Trophoblast cell (in vitro differentiated cells and primary cell): Measurements from ENCODE around the gene KIF25.

Experiments used
- DNase-seq, 2 donors: peaks; one replicate each; pipeline ENCODE4 v3.0.0-alpha.2; 2016
- H2AFZ ChIP-seq: 2 replicates; pipeline ENCODE4 v1.6.1; 2013; ENCODE audit warnings: low read length, moderate library complexity, mild to moderate bottlenecking; ENCODE audit not compliant: insufficient read depth, poor library complexity
- H2AK5ac ChIP-seq: 2 replicates; pipeline ENCODE4 v1.6.1; 2013; ENCODE audit warnings: mild to moderate bottlenecking, low read length
- H2BK120ac ChIP-seq: 2 replicates; pipeline ENCODE4 v1.6.1; 2013; ENCODE audit warnings: low read length, mild to moderate bottlenecking, moderate library complexity; ENCODE audit not compliant: insufficient read depth, poor library complexity
- H2BK12ac ChIP-seq: 2 replicates; pipeline ENCODE4 v1.6.1; 2013; ENCODE audit warnings: mild to moderate bottlenecking, low read length, moderate library complexity
- H2BK5ac ChIP-seq: 2 replicates; pipeline ENCODE4 v1.6.1; 2013; ENCODE audit warnings: low read length, low read depth, moderate library complexity, mild to moderate bottlenecking; ENCODE audit not compliant: poor library complexity
- H3K14ac ChIP-seq: 2 replicates; pipeline ENCODE4 v1.6.1; 2013; ENCODE audit warnings: mild to moderate bottlenecking, low read length
- H3K18ac ChIP-seq: 2 replicates; pipeline ENCODE4 v1.6.1; 2013; ENCODE audit warnings: mild to moderate bottlenecking, low read length
- H3K23ac ChIP-seq: 2 replicates; pipeline ENCODE4 v1.6.1; 2013; ENCODE audit warnings: low read length
- H3K27ac ChIP-seq: 2 replicates; pipeline ENCODE4 v1.5.1; 2013; ENCODE audit warnings: low read depth, mild to moderate bottlenecking, inconsistent platforms, low read length, moderate library complexity
- H3K27me3 ChIP-seq: 2 replicates; pipeline ENCODE4 v1.6.1; 2013; ENCODE audit warnings: inconsistent platforms, mild to moderate bottlenecking, low read length, moderate library complexity; ENCODE audit not compliant: insufficient read depth
- H3K36me3 ChIP-seq, 2 experiments: 1 replicate in 1 of 2; 2 replicates in 1 of 2; pipeline ENCODE4 v1.6.1; 2013; ENCODE audit warnings: low read length in 2 of 2, mild to moderate bottlenecking in 2 of 2, moderate library complexity in 1 of 2; ENCODE audit not compliant: insufficient read depth in 2 of 2, control insufficient read depth in 1 of 2
- H3K4ac ChIP-seq: 2 replicates; pipeline ENCODE4 v1.6.1; 2013; ENCODE audit warnings: low read depth, mild to moderate bottlenecking, low read length, moderate library complexity
- H3K4me1 ChIP-seq, 2 experiments: 1 replicate in 1 of 2; 2 replicates in 1 of 2; pipeline ENCODE4 v1.6.1; 2013; ENCODE audit warnings: low read length in 2 of 2, mild to moderate bottlenecking in 2 of 2, moderate library complexity in 1 of 2; ENCODE audit not compliant: insufficient read depth in 2 of 2, control insufficient read depth in 1 of 2
- H3K4me2 ChIP-seq: 2 replicates; pipeline ENCODE4 v1.6.1; 2013; ENCODE audit warnings: inconsistent platforms, mild to moderate bottlenecking, low read length, moderate library complexity
- H3K4me3 ChIP-seq: 2 replicates; pipeline ENCODE4 v1.5.1; 2013; ENCODE audit warnings: mild to moderate bottlenecking, low read depth, low read length, inconsistent platforms
- H3K79me1 ChIP-seq: one replicate; pipeline ENCODE4 v1.6.1; 2013; ENCODE audit warnings: low read length
- H3K79me2 ChIP-seq: 2 replicates; pipeline ENCODE4 v1.6.1; 2013; ENCODE audit warnings: low read length, mild to moderate bottlenecking; ENCODE audit not compliant: control insufficient read depth, insufficient read depth, poor library complexity
- H3K9ac ChIP-seq: 2 replicates; pipeline ENCODE4 v1.6.1; 2013; ENCODE audit warnings: mild to moderate bottlenecking, low read length
- H3K9me3 ChIP-seq: 2 replicates; pipeline ENCODE4 v1.6.1; 2013; ENCODE audit warnings: low read depth, mild to moderate bottlenecking, control low read depth, inconsistent platforms, low read length; ENCODE audit not compliant: insufficient read depth
- H4K12ac ChIP-seq: 2 replicates; pipeline ENCODE4 v1.6.1; 2013; ENCODE audit warnings: low read depth, mild to moderate bottlenecking, low read length, moderate library complexity
- H4K8ac ChIP-seq: 2 replicates; pipeline ENCODE4 v1.6.1; 2013; ENCODE audit warnings: low read depth, mild to moderate bottlenecking, low read length, moderate library complexity
- H4K91ac ChIP-seq: one replicate; pipeline ENCODE4 v1.6.1; 2013; ENCODE audit warnings: low read depth, mild to moderate bottlenecking, low read length, moderate library complexity
- WGBS: extraction: QIAGEN DNeasy Blood & Tissue Kit; methylation state at CpG from one replicate; pipeline ENCODE4 v1.1.7; 2013; ENCODE audit warnings: missing lambda C conversion rate; ENCODE audit not compliant: insufficient read length, insufficient coverage; ENCODE audit errors: extremely low coverage; 5-methylcytosine and 5-hydroxymethylcytosine counted together

The KIF25 gene

DNA sequence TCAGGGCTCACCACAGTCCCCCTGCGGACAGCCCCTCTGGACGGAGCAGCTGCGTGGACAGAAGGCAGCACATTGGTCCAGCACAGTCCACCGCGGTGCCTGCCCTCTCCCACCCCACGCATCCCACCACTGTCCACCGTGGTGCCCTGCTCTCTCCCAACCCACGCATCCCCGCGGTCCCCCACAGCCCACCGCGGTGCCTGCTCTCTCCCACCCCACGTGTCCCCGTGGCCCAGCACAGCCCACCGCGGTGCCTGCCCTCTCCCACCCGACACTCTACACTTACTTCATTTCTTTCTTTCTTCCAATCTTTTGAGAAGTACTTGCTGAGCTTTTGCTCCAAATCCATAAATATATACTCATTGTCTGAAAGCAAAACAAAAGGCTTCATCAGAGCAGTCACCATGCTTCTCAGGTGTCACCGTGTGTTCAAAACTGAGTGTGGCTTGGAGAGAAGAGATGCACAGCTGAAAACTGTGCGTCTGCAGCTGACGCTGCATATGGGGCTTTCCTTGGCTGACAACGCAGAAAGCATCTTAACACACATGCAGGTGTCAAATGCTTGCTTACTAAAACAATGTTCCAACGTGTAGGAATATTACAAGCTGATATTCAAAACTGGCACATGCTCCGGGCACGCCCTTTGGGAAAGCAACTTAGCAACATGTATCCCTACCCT, 69.7 kb downstream of the KIF25 start:
- Histone ChIP-seq H3K27me3 (no peaks in the 10 kb centered on the region), H3K36me3 (no peaks in the 10 kb centered on the region), H3K9me3 (peaks cover 7% of the 10 kb centered on the region), H3K79me1 (no peaks in the 10 kb centered on the region), H3K23ac (no peak overlapping the region), H4K12ac (no peak overlapping the region), H2BK5ac (no peak overlapping the region), H4K91ac (no peak overlapping the region), H3K9ac (no peak overlapping the region), H3K27ac (no peak overlapping the region), H3K4me1 (no peaks in the 10 kb centered on the region), H2AK5ac (no peak overlapping the region), H3K4me3 (no peak overlapping the region), H3K14ac (no peak overlapping the region), H2AFZ (no peak overlapping the region), H3K79me2 (no peaks in the 10 kb centered on the region), H2BK120ac (no peak overlapping the region), H3K4me2 (no peak overlapping the region), H4K8ac (no peak overlapping the region), H2BK12ac (no peak overlapping the region), H3K4ac (no peak overlapping the region), H3K18ac (no peak overlapping the region)
- DNase-seq: peak in 1 of 2 donors; percentile 4
- no CpG with 5 or more reads among the region's 24 CpGs for WGBS

DNA sequence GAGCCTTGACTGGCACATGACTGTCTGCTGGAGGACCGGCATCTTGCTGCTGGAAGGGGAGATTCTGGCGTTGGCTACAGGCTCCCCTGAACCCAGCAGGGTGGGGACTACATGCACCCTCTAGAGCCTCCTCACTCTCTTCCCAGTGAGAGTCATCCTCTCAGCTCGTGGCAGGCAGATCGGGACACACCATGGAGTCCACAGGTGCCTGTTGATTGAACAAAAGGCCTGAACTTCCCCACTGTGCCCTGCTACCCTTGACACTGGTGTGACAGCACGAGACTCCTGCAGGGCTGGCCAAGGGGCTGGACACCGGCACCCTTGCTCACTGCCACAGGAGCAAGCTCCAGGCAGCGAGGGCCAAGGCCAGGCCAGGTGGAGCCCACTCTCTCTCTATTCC, 73.3 kb downstream of the KIF25 start:
- H3K4me2 ChIP-seq: no peak overlapping the region
- DNase-seq: no peak
- no peak overlapping the region for H3K18ac ChIP-seq
- H3K79me1 ChIP-seq: no peaks in the 10 kb centered on the region
- H3K27ac ChIP-seq: no peak overlapping the region
- no peak overlapping the region for H3K4ac ChIP-seq
- no peak overlapping the region for H3K23ac ChIP-seq
- no peaks in the 10 kb centered on the region for H3K79me2 ChIP-seq
- H2BK5ac ChIP-seq: no peak overlapping the region
- H3K36me3 ChIP-seq: no peaks in the 10 kb centered on the region
- no peak overlapping the region for H3K9ac ChIP-seq
- H4K12ac ChIP-seq: no peak overlapping the region
- H4K91ac ChIP-seq: no peak overlapping the region
- no peak overlapping the region for H2AFZ ChIP-seq
- H4K8ac ChIP-seq: no peak overlapping the region
- H2AK5ac ChIP-seq: no peak overlapping the region
- peaks cover 14% of the 10 kb centered on the region for H3K9me3 ChIP-seq
- no peak overlapping the region for H3K4me3 ChIP-seq
- no peak overlapping the region for H2BK120ac ChIP-seq
- no peaks in the 10 kb centered on the region for H3K4me1 ChIP-seq
- no peaks in the 10 kb centered on the region for H3K27me3 ChIP-seq
- no CpG with 5 or more reads among the region's 7 CpGs for WGBS
- no peak overlapping the region for H2BK12ac ChIP-seq
- H3K14ac ChIP-seq: no peak overlapping the region

GRCh38 chr6:168071620-168072019, 74.1 kb downstream of the KIF25 start:
- no peaks in the 10 kb centered on the region for H3K4me1 ChIP-seq
- DNase-seq: peak in 1 of 2 donors; percentile 24
- H3K9ac ChIP-seq: no peak overlapping the region
- H3K27ac ChIP-seq: no peak overlapping the region
- H3K9me3 ChIP-seq: peaks cover 14% of the 10 kb centered on the region
- H3K4ac ChIP-seq: no peak overlapping the region
- no peaks in the 10 kb centered on the region for H3K36me3 ChIP-seq
- H3K18ac ChIP-seq: no peak overlapping the region
- no peak overlapping the region for H3K4me3 ChIP-seq
- no peak overlapping the region for H2BK120ac ChIP-seq
- no peak overlapping the region for H3K23ac ChIP-seq
- no peak overlapping the region for H3K4me2 ChIP-seq
- WGBS: no CpG with 5 or more reads among the region's 9 CpGs
- no peak overlapping the region for H4K91ac ChIP-seq
- H3K79me1 ChIP-seq: no peaks in the 10 kb centered on the region
- no peak overlapping the region for H3K14ac ChIP-seq
- no peak overlapping the region for H2AK5ac ChIP-seq
- no peaks in the 10 kb centered on the region for H3K27me3 ChIP-seq
- H2AFZ ChIP-seq: no peak overlapping the region
- no peak overlapping the region for H2BK5ac ChIP-seq
- no peak overlapping the region for H4K8ac ChIP-seq
- H2BK12ac ChIP-seq: no peak overlapping the region
- no peaks in the 10 kb centered on the region for H3K79me2 ChIP-seq
- no peak overlapping the region for H4K12ac ChIP-seq

- Histone ChIP-seq H3K4me2 (no peak overlapping the region), H4K91ac (no peak overlapping the region), H2AK5ac (no peak overlapping the region), H4K8ac (no peak overlapping the region), H3K36me3 (no peaks in the 10 kb centered on the region), H3K9me3 (peaks cover 14% of the 10 kb centered on the region), H3K18ac (no peak overlapping the region), H3K79me1 (no peaks in the 10 kb centered on the region), H3K27me3 (no peaks in the 10 kb centered on the region), H2BK12ac (no peak overlapping the region), H2AFZ (no peak overlapping the region), H3K9ac (no peak overlapping the region), H3K4me3 (no peak overlapping the region), H3K27ac (no peak overlapping the region), H3K23ac (no peak overlapping the region), H4K12ac (no peak overlapping the region), H3K79me2 (no peaks in the 10 kb centered on the region), H3K4me1 (no peaks in the 10 kb centered on the region), H3K4ac (no peak overlapping the region), H3K14ac (no peak overlapping the region), H2BK5ac (no peak overlapping the region), H2BK120ac (no peak overlapping the region)
- no peak for DNase-seq
- whole genome bisulfite sequencing: no CpG with 5 or more reads among the region's 24 CpGs
These were observed 74.8 kb downstream of the KIF25 start for GRCh38 chr6:168072261-168072660.
